Peyer's patch (tissue), 4 donors: ENCODE measurements around the gene APOL1. TPM values are rescaled to one million over a fixed set of nuclear protein-coding genes. Genes with fewer than 3 reads are reported as not detected.

Source experiments
- DNase-seq, 3 donors: peaks; one replicate each; pipeline ENCODE4 v3.0.0-alpha.2; 2017 to 2019
- H3K27ac ChIP-seq, 4 donors: fragments of 200-600 bp; sonication (generic); one replicate each; pipeline ENCODE4 v1.5.1; 2016 to 2019
- H3K27me3 ChIP-seq, 2 donors: fragments of 200-600 bp; sonication (generic); one replicate each; pipeline ENCODE4 v1.5.1; 2019
- H3K36me3 ChIP-seq, 3 donors: fragments of 200-600 bp; sonication (generic); one replicate each; pipeline ENCODE4 v1.5.1; 2016 to 2019
- H3K4me1 ChIP-seq, 4 donors: fragments of 200-600 bp; sonication (generic); one replicate each; pipeline ENCODE4 v1.5.1; 2016 to 2019
- H3K4me3 ChIP-seq, 4 donors: fragments of 200-600 bp; sonication (generic); 1 replicate in 3 of 4; 2 replicates in 1 of 4; pipeline ENCODE4 v1.5.1; 2016 to 2019; ENCODE audit warnings: mild to moderate bottlenecking in 1 of 4
- H3K9me3 ChIP-seq, 4 donors: fragments of 200-600 bp; sonication (generic); one replicate each; pipeline ENCODE4 v1.5.1; 2016 to 2019; ENCODE audit warnings: mild to moderate bottlenecking in 1 of 4
- POLR2A ChIP-seq, 2 donors: fragments of 450-650 bp; IDR thresholded peaks; one replicate each; pipeline ENCODE4 v1.5.1; 2017; ENCODE audit warnings: antibody characterized with exemption in 2 of 2, mild to moderate bottlenecking in 2 of 2, moderate library complexity in 2 of 2
- total RNA-seq, 4 donors: library from RNA; depleted of rRNA; stranded (reverse); fragments of >200 nt; gene quantifications; one replicate each; pipeline ENCODE4 v1.1.0, GENCODE V29; 2016
- TF ChIP-seq, protein P1 (sequence below), 6 experiments: fragments of 450-650 bp in 4 of 6; fragments of 200-600 bp in 2 of 6; sonication (generic) in 1 of 6; IDR thresholded peaks; one replicate each; pipeline ENCODE4 v1.5.1; 2017 to 2019; ENCODE audit warnings: antibody characterized with exemption in 6 of 6, mild to moderate bottlenecking in 3 of 6, moderate library complexity in 1 of 6

Gene APOL1
- total RNA-seq, 4 donors from 2014 or later = 12.2 to 23.9 (median 19.8) TPM

- TF ChIP-seq POLR2A (IDR thresholded peaks at IDR 0.05) = no peak
- TF ChIP-seq, protein P1, sequence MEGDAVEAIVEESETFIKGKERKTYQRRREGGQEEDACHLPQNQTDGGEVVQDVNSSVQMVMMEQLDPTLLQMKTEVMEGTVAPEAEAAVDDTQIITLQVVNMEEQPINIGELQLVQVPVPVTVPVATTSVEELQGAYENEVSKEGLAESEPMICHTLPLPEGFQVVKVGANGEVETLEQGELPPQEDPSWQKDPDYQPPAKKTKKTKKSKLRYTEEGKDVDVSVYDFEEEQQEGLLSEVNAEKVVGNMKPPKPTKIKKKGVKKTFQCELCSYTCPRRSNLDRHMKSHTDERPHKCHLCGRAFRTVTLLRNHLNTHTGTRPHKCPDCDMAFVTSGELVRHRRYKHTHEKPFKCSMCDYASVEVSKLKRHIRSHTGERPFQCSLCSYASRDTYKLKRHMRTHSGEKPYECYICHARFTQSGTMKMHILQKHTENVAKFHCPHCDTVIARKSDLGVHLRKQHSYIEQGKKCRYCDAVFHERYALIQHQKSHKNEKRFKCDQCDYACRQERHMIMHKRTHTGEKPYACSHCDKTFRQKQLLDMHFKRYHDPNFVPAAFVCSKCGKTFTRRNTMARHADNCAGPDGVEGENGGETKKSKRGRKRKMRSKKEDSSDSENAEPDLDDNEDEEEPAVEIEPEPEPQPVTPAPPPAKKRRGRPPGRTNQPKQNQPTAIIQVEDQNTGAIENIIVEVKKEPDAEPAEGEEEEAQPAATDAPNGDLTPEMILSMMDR (IDR thresholded peaks at IDR 0.05) = no peak
- H3K27me3 ChIP-seq = no peaks in the 10 kb centered on the region
- H3K4me1 ChIP-seq = peaks cover 0 to 14% (median 0%) of the 10 kb centered on the region in 4 donors
- no peaks in the 10 kb centered on the region for H3K9me3 ChIP-seq
- no peak for DNase-seq
- no peak overlapping the region for H3K4me3 ChIP-seq
- H3K27ac ChIP-seq = peak overlapping the region in 3 of 4 donors; percentile 13 to 53 (median 52)
- H3K36me3 ChIP-seq = peaks cover 3 to 97% (median 9%) of the 10 kb centered on the region in 3 donors
These were observed 49.6 kb downstream of the APOL1 start for GRCh38 chr22:36302439-36303114.

DNA sequence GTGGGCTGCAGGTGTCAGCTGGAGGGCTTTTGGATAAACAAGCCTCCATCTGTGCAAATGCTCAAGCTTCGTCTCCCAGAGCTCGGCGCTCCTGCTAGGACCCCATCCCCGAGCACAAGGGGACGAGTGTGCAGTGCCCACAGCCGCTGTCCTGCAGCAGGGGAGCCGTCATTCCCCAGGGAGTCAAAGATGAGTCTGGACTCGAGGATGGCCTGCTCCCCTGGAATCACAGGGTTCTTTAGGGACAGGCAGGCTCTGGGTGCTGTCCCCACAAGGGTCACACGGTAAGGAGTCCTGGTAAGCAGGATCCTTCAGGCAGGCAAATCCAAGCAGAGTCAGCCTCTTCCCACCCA lies 50.2 kb downstream of the APOL1 start:
- Histone ChIP-seq H3K9me3 (no peaks in the 10 kb centered on the region), H3K27me3 (no peaks in the 10 kb centered on the region), H3K4me1 (peaks cover 0 to 14% (median 0%) of the 10 kb centered on the region in 4 donors), H3K4me3 (no peak overlapping the region), H3K36me3 (peaks cover 3 to 97% (median 7%) of the 10 kb centered on the region in 3 donors), H3K27ac (peak overlapping the region in 2 of 4 donors; percentile 52 to 53)
- TF ChIP-seq, protein P1 (IDR thresholded peaks at IDR 0.05) = no peak
- TF ChIP-seq POLR2A (IDR thresholded peaks at IDR 0.05) = no peak
- DNase-seq = no peak

GRCh38 chr22:36303874-36304273 lies 50.9 kb downstream of the APOL1 start:
- H3K4me1 ChIP-seq = peaks cover 0 to 14% (median 0%) of the 10 kb centered on the region in 4 donors
- H3K4me3 ChIP-seq = no peak overlapping the region
- peak overlapping the region in 3 of 4 donors; percentile 25 to 61 (median 52) for H3K27ac ChIP-seq
- peaks cover 3 to 97% (median 7%) of the 10 kb centered on the region in 3 donors for H3K36me3 ChIP-seq
- no peaks in the 10 kb centered on the region for H3K9me3 ChIP-seq
- no peaks in the 10 kb centered on the region for H3K27me3 ChIP-seq
- peak in 2 of 3 donors; percentile 81 for DNase-seq
- TF ChIP-seq, protein P1 (IDR thresholded peaks at IDR 0.05) = no peak
- TF ChIP-seq POLR2A (IDR thresholded peaks at IDR 0.05) = no peak

DNA sequence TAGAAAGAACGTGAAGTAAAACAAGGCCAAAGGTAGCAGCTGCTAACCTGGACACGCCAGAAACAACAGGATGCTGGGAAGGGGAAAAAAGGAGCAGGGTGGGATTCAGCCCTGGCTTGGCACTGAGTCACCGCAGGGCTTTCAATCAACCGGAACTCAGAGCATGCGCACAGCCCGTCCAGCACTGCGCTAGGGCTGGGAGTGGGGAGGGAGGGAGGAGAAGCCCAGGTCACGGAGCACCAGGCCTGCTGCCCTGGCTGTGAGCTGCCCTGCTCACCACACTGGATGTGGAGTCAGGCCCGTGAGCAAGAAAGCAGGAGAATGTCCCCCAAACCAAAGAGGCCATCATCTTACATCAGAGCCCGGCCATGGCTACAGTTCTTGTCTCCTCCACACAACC lies 51.5 kb downstream of the APOL1 start:
- DNase-seq = no peak
- peak overlapping the region in 2 of 4 donors; percentile 52 to 61 for H3K27ac ChIP-seq
- H3K27me3 ChIP-seq = no peaks in the 10 kb centered on the region
- H3K4me1 ChIP-seq = peaks cover 0 to 14% (median 0%) of the 10 kb centered on the region in 4 donors
- peaks cover 3 to 97% (median 7%) of the 10 kb centered on the region in 3 donors for H3K36me3 ChIP-seq
- TF ChIP-seq, protein P1 (IDR thresholded peaks at IDR 0.05) = no peak
- TF ChIP-seq POLR2A (IDR thresholded peaks at IDR 0.05) = no peak
- H3K9me3 ChIP-seq = no peaks in the 10 kb centered on the region
- H3K4me3 ChIP-seq = no peak overlapping the region

- Histone ChIP-seq H3K36me3 (peaks cover 0 to 97% (median 3%) of the 10 kb centered on the region in 3 donors), H3K27ac (peak overlapping the region in 1 of 4 donors; percentile 18), H3K4me3 (no peak overlapping the region), H3K9me3 (no peaks in the 10 kb centered on the region), H3K27me3 (no peaks in the 10 kb centered on the region), H3K4me1 (peaks cover 0 to 14% (median 0%) of the 10 kb centered on the region in 4 donors)
- no peak for TF ChIP-seq POLR2A (IDR thresholded peaks at IDR 0.05)
- TF ChIP-seq, protein P1 (IDR thresholded peaks at IDR 0.05) = no peak
- no peak for DNase-seq
These were observed 52.9 kb downstream of the APOL1 start for GRCh38 chr22:36305813-36306212.
